AG04449 (cell line): ENCODE data around the gene PGAM5.

Experiments
- CTCF ChIA-PET: fragments of 350-600 bp; formaldehyde crosslinking; extraction: SDS; loops from one replicate; lab custom pipeline; 2021; ENCODE audit warnings: antibody characterized with exemption; lab: Yijun Ruan, JAX
- POLR2A ChIA-PET: fragments of 400-600, 350-600 bp; formaldehyde crosslinking; extraction: SDS; loops from one replicate; lab custom pipeline; 2020; ENCODE audit warnings: antibody characterized with exemption, inconsistent platforms; lab: Yijun Ruan, JAX
- DNase-seq: peaks from one replicate; pipeline ENCODE4 v3.0.0-alpha.2; 2010; ENCODE audit warnings: low read depth, low spot score
- H3K4me3 ChIP-seq: 2 replicates; pipeline ENCODE4 v1.5.1; 2011; ENCODE audit warnings: low read depth, mild to moderate bottlenecking, control low read depth, low read length
- TF ChIP-seq, protein P1 (sequence below): IDR thresholded peaks from one replicate; pipeline ENCODE4 v1.5.1; 2011; ENCODE audit warnings: mild to moderate bottlenecking, moderate library complexity, low read length, control low read depth, inconsistent platforms; ENCODE audit not compliant: insufficient read depth; ENCODE audit errors: missing control alignments

PGAM5 gene

DNA sequence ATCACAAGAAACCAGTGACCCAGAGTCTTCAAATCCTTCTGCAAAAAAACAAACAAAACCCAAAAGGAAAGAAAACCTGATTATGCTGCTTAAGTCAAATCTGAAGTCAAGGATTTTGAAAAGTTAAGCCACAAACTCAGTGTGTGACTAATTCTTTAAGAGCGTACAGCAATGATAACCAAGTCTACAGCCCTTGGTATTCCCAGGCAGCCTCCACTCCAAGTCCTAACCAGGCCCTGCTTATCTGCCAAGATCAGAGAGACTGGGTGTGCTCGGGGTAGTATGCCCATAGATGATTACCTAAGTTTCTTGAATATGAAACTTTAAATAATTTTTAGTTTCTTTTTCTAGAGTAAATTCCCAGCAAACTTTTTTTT is 13.1 kb downstream of the PGAM5 start:
- TF ChIP-seq, protein P1, sequence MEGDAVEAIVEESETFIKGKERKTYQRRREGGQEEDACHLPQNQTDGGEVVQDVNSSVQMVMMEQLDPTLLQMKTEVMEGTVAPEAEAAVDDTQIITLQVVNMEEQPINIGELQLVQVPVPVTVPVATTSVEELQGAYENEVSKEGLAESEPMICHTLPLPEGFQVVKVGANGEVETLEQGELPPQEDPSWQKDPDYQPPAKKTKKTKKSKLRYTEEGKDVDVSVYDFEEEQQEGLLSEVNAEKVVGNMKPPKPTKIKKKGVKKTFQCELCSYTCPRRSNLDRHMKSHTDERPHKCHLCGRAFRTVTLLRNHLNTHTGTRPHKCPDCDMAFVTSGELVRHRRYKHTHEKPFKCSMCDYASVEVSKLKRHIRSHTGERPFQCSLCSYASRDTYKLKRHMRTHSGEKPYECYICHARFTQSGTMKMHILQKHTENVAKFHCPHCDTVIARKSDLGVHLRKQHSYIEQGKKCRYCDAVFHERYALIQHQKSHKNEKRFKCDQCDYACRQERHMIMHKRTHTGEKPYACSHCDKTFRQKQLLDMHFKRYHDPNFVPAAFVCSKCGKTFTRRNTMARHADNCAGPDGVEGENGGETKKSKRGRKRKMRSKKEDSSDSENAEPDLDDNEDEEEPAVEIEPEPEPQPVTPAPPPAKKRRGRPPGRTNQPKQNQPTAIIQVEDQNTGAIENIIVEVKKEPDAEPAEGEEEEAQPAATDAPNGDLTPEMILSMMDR = no peak
- H3K4me3 ChIP-seq = no peak overlapping the region
- ChIA-PET POLR2A (no interaction called here), CTCF (no interaction called here)
- DNase-seq = peak; percentile 9

DNA sequence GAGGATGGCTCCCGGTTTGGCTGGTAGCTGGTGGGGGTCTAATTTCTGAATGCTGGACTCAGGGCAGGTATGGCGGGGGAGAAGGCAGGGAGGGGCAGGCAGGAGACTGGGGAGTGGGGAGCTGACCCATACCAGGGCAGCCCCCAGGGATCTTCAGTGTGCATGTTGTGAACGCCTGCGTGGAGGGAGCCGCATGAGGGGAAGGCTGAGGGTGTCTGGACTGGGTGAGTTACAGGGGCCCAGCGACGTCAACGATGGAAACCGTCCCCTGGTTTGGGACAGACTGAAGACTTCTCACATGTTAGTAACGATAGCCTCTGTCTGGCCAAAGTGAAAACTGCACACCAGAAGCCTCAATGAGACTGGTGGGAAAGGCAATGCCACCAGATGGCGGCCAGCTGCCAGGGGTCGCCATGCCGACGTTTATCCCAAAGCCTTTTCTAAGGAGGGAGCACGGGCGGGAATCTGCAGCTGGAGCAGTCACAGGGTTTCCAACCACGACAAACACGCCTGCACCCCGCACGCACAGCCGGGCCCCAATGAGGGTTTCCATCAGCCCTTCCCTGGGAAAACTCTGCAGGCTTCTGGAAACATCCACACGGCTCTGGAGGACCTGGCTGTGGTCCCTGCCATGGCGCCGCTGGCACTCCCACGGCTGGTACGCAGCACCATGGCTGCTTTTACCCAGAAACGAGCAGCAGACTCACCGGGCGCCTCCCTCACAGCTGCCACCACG is 14.0 kb downstream of the PGAM5 start:
- CTCF ChIA-PET = no interaction called here
- no peak overlapping the region for H3K4me3 ChIP-seq
- DNase-seq = no peak
- TF ChIP-seq, protein P1 = no peak
- POLR2A ChIA-PET = no interaction called here

GRCh38 chr12:132726386-132726785 is 15.7 kb downstream of the PGAM5 start:
- no peak for DNase-seq
- no peak overlapping the region for H3K4me3 ChIP-seq
- POLR2A ChIA-PET = no interaction called here
- TF ChIP-seq, protein P1 = no peak
- CTCF ChIA-PET = no interaction called here

DNA sequence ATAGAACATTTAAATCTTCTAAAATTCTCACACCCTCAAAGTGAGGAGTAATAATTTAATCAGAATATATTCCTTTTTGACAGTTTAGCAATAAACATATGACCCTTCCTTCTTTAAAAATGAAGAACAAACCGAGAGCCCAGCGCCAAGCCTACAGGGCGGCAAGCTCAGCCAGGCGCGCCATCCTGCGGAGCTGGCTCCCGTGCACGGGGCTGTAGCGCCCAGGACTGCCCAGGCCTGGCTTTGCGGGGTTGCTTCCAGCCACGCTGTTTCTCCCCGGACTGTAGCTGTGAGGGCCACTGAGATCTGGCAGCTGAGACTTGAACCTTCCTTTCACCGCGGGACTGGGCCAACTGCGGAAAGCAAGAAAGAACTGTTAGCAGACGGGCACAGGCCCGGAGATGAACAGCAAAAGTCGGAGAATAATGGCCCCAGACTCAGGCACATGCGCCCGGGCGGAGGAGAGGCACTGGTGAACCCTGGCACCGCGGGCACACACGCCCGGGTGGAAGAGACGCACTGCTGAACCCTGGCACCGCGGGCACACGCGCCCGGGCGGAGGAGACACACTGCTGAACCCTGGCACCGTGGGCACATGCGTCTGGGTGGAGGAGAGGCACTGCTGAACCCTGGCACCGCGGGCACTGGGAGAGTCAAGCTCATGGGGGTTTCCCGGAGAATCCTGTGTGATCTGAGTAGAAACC is 16.6 kb downstream of the PGAM5 start:
- CTCF ChIA-PET = no interaction called here
- POLR2A ChIA-PET = no interaction called here
- H3K4me3 ChIP-seq = no peak overlapping the region
- TF ChIP-seq, protein P1 = no peak
- DNase-seq = no peak

DNA sequence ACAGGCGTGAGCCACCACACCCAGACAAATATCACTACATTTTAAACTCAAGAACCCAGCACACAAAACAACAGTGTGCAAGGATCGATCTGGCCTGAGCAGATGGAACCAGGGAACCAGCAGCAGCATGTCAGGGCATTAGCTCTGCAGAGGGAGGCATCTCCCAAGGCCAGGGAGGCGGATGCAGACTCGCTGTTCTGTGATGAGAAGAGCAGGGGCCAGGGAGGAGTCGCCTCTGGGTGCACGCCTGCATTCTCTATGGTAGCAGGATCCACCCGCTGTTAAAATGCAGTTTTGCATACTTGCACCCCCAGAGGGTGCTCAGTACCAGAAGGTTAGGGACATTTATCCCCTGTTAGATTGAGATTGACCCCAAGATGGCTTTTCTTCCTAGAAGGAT is 17.9 kb downstream of the PGAM5 start:
- DNase-seq = no peak
- POLR2A ChIA-PET = no interaction called here
- TF ChIP-seq, protein P1 = no peak
- CTCF ChIA-PET = no interaction called here
- H3K4me3 ChIP-seq = no peak overlapping the region

DNA sequence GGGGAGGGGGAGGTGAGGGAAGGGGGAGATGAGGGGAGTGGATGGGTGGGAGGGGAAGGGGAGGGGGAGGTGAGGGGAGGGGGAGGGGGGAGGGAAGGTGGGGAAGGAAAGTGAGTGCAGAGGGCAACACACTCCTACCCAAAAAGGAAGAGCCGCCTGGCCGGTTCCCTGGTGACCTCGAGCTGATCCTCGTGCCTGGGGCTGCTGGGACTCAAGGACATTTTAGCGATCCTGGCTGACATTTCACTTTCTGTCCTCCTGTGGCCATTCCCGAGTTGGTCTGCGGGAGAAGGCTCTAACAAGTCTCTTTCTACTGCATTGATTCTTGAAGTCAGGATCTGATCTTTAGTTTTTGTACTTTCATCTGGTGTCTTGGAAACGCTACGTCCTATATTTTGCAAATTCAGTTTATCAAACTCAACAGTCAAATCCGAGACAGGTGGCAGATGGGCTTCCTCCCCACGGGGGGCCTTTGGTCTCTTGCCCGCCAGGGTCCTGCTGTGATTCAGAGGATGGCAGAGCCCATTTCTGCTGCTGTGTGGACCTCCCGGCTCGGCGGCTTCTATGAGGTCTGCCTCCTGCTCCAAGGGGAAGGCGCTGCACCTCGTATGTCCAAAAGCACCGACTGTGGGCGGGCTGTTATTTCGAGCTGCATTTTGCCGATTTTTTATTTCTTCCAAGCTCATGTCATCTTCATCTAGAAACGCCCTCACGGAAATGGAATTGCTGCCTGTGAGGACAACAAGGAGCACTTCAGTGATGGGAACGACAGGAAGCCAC is 19.1 kb downstream of the PGAM5 start:
- ChIA-PET CTCF (no interaction called here), POLR2A (interaction anchor here (0.5 kb wide), 1 partner anchor 27 kb away, joined by 3 read pairs; no protein-coding TSS in a partner anchor)
- no peak overlapping the region for H3K4me3 ChIP-seq
- DNase-seq = no peak
- TF ChIP-seq, protein P1 = no peak
